Measurements from ENCODE around the gene FMC1.

- TF ChIP-seq CTCF (IDR thresholded peaks at IDR 0.05; ENCODE audit: low read depth, low read length), result no peak
- no peak for TF ChIP-seq EZH2phosphoT487 (IDR thresholded peaks at IDR 0.05; ENCODE audit: low read depth)
Measured at GRCh38 chr7:139389774-139390173, 48.6 kb downstream of the FMC1 start.

Data from OCI-LY3 (cell line).